ENCODE data around the gene ARMH1. TPM values are rescaled to one million over a fixed set of nuclear protein-coding genes. Genes with fewer than 3 reads are reported as not detected.

ARMH1 gene
- total RNA-seq, 1 donor from 2014 or later = 0.70 TPM

- no peak for DNase-seq (ENCODE audit: low spot score)
- intact Hi-C loops (cut with DNase I) = no loop called here
Measured at GRCh38 chr1:44642925-44643324, 31.6 kb upstream of the ARMH1 start.

- intact Hi-C loops (cut with DNase I) = no loop called here
- DNase-seq (ENCODE audit: low spot score) = no peak
Measured at GRCh38 chr1:44643721-44644334, 30.7 kb upstream of the ARMH1 start.

DNA sequence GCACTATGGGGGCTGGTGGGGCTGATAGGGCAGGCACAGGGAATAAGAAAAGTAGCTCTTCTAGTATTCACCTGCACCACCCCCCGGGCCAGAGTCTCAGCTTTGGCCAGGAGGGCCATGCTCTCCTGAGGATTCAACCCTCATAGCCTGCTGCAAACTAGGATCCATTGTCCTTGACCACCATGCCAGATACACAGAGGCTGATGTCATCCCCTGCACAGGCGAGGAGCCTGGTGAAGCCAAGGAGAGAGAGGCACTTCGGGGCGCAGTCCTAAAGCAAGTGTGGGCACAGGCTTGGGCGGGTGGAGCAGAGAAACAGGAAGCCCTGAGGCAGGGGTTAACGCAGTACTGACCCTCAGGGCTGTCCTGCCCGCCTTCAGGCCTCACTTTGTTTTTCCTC lies 29.7 kb upstream of the ARMH1 start:
- intact Hi-C loops (cut with DNase I) = loop anchor here (5.0 kb wide), 1 partner anchor 268 kb away; no protein-coding TSS in a partner anchor
- DNase-seq (ENCODE audit: low spot score) = no peak

DNA sequence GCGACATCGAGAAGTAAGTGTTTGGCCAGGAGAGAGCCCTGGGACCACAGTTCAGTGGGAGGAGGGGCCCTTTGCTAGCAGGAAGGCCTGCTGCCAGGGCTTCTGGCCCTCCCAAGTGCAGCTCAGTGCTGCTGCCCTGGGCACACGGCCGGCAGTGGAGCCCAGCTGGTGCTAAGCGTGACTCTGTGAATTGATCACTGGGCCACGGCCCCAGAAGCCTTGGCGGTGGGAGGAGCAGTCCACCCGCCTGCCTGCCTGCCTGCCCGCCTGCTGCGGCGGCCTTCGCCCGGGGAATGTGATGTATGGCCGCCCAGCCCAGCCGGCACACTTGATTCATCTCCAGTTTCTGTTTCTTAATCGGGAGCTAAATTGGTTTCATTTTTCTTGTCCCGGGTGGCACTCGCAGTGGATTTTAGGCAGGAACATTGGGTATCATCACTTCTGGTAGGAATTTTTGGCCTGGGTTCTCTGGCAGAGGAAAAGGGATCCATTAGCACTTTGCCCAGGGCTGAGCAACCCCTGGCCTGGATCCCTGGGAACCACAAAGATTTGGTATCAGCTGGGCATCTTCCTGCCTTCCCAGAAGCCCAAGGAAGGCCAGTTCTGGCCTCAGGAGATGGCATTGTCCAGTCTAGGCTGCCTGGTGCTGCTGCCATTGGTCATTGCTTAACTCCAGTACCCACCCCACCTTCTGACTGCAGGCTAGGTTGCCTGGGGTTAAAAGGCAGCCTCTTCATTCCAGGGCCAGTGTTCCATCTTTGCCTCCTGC lies 28.9 kb upstream of the ARMH1 start:
- intact Hi-C loops (cut with DNase I) = loop anchor here (5.0 kb wide), 1 partner anchor 268 kb away; no protein-coding TSS in a partner anchor
- no peak for DNase-seq (ENCODE audit: low spot score)

DNA sequence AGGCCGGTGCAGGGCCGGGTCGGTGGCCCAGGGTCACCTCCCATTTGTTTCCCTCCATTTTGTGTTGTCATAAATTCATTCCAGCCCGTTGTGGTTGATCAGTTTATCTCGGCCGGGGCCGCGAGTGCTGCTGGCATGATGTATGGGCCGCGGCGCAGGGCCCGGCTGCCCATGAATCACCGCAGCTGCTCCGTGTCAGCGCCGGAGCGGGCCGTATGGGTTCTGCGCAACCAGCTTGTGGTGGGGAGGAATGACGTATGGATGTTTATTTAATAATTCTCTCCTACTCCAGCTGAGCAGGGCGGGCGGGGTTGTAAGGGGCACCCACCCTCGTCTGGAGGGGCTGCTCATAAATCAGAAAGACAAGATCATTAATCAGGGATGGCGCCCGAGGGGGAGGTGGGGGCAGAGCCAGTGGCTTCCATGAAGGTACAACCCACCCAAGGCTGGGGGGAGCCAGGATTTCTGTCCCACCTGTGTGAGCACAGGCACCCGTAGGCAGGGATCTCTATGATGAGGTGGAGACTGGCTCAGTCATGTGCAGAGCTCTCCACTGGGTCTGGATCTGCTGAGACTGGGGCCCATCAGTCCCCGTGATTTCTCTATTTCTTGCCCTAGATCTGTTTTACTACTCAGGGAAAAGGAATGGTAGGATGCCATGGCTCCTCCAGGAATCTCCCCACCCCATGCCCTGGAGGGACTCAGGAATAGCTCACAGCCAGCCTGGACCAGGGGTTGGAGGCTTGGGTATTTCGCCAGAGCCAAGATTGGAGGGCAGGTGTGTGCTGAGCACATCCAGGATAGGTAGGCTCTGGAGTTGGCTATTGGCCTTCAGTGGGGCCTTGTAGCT lies 28.0 kb upstream of the ARMH1 start:
- intact Hi-C loops (cut with DNase I) = loop anchor here (5.0 kb wide), 1 partner anchor 269 kb away; no protein-coding TSS in a partner anchor
- no peak for DNase-seq (ENCODE audit: low spot score)

DNA sequence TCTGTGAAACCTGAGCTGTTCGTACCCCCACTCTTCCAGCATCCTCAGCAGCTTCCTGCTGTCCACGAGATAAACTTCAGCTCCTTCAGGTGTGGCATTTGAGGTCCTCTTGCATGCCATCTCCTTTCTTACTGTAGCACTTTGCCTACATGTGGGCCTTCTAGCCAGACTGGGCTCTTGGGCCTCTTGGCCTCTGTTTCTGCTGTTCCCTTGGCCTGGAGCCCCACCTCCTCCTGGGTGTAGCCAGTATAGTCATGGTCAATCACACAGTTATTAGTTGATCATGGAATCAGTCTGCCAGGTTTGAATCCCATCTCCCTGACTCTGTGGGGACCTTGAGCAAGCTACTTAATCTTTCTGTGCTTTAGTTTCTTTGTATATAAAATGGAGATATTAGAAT lies 26.6 kb upstream of the ARMH1 start:
- no peak for DNase-seq (ENCODE audit: low spot score)
- intact Hi-C loops (cut with DNase I) = loop anchor here (5.0 kb wide), 1 partner anchor 271 kb away; no protein-coding TSS in a partner anchor

GRCh38 chr1:44648529-44649250 lies 25.8 kb upstream of the ARMH1 start:
- intact Hi-C loops (cut with DNase I) = loop anchor here (5.0 kb wide), 1 partner anchor 271 kb away; no protein-coding TSS in a partner anchor
- DNase-seq (ENCODE audit: low spot score) = no peak

DNA sequence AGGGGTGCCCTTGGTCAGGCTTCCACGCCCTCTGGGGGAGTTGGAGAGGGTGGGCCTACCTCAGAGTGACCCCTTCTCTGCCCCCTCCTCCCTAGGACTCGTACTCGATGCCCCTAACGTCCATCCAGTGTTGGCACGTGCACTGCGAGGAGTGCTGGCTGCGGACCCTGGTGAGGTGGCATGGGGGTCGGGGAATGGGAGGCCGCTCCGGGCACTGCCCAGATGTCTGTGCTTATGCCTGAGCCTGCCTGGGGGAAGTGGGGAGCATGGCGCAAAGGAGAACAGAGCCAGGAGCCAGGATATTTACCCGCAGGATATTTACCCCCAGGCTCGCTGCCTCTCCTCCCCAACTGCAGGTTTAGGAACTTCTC lies 24.7 kb upstream of the ARMH1 start:
- no peak for DNase-seq (ENCODE audit: low spot score)
- intact Hi-C loops (cut with DNase I) = loop anchor here (5.0 to 10.0 kb wide), 3 partner anchors 245 to 432 kb away; partner anchors contain the start of gene RNF220

DNA sequence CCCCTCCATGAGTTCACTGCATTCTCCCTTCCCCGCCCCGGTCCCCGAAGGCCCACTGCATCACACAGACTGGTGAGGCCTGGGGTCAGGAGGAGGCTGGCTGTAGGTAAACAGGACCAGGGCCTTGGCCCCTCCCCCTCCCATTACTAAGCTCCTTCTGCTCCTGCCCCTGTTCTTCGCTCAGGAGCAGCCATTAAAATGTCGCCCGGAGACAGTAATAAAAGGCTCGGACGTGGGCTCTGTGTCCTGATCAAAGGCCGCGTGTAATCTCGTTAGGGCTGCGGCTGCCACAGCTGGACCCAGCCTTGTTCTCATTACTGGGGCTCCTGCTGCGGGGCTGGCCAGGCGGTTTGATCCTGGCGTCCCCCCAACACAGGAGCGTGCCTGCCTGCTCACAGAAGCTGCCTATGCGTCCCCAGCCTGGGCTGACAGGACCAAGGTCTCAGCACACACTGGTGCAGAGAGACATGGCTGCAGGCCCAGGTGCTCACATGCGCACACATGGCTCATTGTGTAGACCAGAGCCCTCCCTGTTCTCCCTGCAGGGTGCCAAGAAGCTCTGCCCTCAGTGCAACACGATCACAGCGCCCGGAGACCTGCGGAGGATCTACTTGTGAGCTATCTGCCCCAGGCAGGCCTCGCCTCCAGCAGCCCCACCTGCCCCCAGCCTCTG lies 24.2 kb upstream of the ARMH1 start:
- intact Hi-C loops (cut with DNase I) = loop anchor here (5.0 to 10.0 kb wide), 2 partner anchors 245 to 433 kb away; partner anchors contain the start of gene RNF220
- DNase-seq (ENCODE audit: low spot score) = no peak

DNA sequence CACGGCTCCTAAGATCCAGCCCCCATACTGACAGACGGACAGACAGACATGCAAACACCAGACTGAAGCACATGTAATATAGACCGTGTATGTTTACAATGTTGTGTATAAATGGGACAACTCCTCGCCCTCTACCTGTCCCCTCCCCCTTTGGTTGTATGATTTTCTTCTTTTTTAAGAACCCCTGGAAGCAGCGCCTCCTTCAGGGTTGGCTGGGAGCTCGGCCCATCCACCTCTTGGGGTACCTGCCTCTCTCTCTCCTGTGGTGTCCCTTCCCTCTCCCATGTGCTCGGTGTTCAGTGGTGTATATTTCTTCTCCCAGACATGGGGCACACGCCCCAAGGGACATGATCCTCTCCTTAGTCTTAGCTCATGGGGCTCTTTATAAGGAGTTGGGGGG lies 23.4 kb upstream of the ARMH1 start:
- intact Hi-C loops (cut with DNase I) = loop anchor here (5.0 to 10.0 kb wide), 2 partner anchors 246 to 434 kb away; partner anchors contain the start of gene RNF220
- no peak for DNase-seq (ENCODE audit: low spot score)

DNA sequence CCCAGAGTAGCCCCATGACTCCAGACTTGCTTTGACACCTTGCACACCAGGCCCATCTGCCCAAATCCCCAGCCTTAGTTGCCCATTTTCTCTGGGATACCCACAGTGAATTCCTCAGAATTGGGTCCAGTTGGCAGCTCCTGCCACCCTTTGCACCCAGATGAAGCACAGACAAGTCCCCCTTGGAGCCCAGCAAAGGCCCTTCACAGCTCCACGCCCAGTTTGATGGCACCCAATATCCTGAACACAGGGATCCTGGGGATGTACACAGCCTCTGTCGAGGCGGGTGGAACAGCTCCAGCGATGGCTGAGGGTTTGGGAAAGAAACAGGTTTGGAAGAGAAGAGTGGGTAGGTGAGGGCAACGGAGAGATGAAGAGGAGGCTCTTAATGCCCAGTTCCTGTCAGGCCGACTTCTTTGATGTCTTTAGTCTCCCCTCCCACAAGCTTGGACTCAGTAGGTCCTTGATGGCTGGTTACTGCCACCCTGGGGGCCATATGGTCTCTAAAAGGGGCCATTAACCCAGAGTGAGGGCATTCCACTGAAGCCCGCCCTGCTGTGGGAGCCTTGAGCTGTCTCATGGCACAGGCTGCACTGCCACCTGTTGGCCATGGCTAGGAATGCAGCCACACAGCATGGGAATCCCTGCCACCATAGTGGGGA lies 21.9 kb upstream of the ARMH1 start:
- peak; percentile 89 for DNase-seq (ENCODE audit: low spot score)
- intact Hi-C loops (cut with DNase I) = loop anchor here (1.0 to 10.0 kb wide), 3 partner anchors 43 to 435 kb away; partner anchors contain the start of gene RNF220

- no peak for DNase-seq (ENCODE audit: low spot score)
- intact Hi-C loops (cut with DNase I) = loop anchor here (5.0 to 10.0 kb wide), 2 partner anchors 249 to 436 kb away; partner anchors contain the start of gene RNF220
Measured at GRCh38 chr1:44653107-44653964, 21.2 kb upstream of the ARMH1 start.

DNA sequence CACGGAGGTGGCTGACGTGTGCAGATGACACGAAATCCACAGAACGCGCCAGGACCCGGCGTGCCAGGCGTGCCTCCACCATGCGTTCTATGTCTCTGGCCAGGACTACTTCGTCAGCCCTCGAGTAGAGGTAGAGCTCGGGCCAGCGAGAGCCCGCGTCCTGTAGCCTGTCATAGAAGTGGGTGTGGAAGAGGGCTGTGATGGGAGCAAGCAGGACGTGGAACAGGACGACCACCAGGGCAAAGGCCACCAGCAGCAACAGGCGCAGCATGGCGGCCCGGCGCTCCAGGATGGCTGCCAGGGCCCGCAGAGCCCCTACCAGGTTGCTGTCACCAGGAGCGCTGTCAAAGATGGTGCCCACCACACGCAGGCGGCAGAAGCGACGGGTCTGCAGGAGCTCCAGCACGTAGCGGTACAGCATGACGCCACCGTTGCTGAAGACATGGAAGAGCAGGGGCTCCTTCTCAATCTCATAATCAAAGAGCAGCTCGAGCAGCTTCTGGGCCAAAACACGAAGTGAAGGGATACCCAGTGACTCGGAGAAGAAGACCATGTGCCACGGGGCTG lies 19.8 kb upstream of the ARMH1 start:
- intact Hi-C loops (cut with DNase I) = loop anchor here (5.0 to 10.0 kb wide), 2 partner anchors 250 to 437 kb away; partner anchors contain the start of gene RNF220
- no peak for DNase-seq (ENCODE audit: low spot score)

GRCh38 chr1:44655609-44656008 lies 18.9 kb upstream of the ARMH1 start:
- no peak for DNase-seq (ENCODE audit: low spot score)
- intact Hi-C loops (cut with DNase I) = loop anchor here (10.0 kb wide), 1 partner anchor 251 kb away; the partner anchor contains the start of gene RNF220

DNA sequence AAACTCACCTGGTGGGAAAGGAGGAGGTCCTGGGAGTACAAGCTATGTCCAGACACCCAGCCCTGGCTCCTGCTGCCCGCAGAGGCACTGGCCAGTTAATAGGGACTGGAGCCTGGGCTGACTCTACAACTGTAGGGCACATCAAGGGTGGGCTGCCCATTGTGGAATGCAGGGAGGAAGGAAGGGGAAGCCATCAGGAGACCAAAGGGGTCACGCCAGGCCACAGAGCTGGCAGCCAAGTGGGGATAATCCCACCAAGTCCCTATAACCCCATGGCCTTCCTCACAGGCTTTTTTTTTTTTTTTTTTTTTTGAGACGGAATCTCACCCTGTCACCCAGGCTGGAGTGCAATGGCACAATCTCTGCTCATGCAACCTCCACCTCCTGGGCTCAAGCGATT lies 14.9 kb upstream of the ARMH1 start:
- DNase-seq (ENCODE audit: low spot score) = no peak
- intact Hi-C loops (cut with DNase I) = loop anchor here (10.0 kb wide), 1 partner anchor 255 kb away; the partner anchor contains the start of gene RNF220

- intact Hi-C loops (cut with DNase I) = no loop called here
- no peak for DNase-seq (ENCODE audit: low spot score)
Measured at GRCh38 chr1:44660176-44660575, 14.3 kb upstream of the ARMH1 start.
